IPS-18c (cell line): ENCODE data around the gene SSR2.
"Not testable (repeated sequence)": the region's sequence is repeated elsewhere in the genome, so short reads cannot be mapped to it uniquely, and the experiment has no call there.

Experiments
- H3K4me3 ChIP-seq: 2 replicates; pipeline ENCODE4 v1.7.0; 2013; ENCODE audit warnings: low read depth, mild to moderate bottlenecking, low read length, moderate library complexity; ENCODE audit not compliant: insufficient read depth
- H3K9me3 ChIP-seq: one replicate; pipeline ENCODE4 v1.6.1; 2013; ENCODE audit warnings: mild to moderate bottlenecking, low read length, moderate library complexity; ENCODE audit not compliant: control insufficient read depth, insufficient read depth

The SSR2 gene

DNA sequence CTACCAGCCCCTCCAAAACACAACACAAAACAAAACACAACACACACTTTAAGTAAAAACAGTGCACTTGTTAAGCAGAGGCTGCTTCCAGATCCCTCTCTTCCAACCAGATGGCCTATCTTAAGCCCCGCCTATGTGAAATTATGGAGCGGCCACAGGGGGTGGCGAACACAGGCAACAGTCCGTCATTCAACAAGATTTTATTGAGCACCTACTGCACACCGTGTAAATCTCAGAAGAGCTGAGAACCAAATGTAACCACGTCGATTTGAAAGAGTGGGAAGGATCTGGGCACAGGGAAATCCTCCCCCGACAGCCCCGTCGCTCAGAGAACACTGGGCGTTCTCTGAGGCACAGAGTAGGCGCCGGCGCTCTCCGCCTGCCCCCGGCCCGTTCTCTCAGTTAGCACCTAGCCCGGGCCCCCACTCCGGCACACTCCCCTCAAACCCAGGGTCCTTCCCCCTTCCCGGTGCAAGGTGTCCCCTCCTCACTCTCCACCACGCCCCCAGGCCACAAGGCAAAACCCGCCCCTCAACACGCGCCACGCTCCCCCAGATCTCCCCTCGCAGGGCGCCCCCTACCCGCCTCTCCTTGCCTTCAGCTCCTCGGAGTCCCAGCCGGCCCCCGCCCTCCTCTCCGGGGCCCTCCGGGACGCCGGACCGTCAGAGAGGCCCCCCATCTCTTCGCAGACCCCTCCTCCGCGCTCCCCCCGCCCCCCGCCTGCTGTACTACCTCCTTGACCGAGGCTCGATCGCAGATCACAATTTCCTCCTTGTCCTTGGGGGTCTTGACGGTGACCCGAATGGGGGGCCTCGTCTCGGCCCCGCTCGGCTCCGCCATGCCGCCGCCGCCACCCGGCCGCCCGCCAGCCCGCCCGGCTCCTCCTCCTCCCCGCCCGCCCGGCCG is 32.4 kb upstream of the SSR2 start:
- Histone ChIP-seq H3K9me3 (no peaks in the 10 kb centered on the region), H3K4me3 (peak overlapping the region; percentile 91)

GRCh38 chr1:156051011-156051725 is 30.4 kb upstream of the SSR2 start:
- no peak overlapping the region for H3K4me3 ChIP-seq
- no peaks in the 10 kb centered on the region for H3K9me3 ChIP-seq

GRCh38 chr1:156050376-156050775 is 29.6 kb upstream of the SSR2 start:
- H3K4me3 ChIP-seq, result no peak overlapping the region

DNA sequence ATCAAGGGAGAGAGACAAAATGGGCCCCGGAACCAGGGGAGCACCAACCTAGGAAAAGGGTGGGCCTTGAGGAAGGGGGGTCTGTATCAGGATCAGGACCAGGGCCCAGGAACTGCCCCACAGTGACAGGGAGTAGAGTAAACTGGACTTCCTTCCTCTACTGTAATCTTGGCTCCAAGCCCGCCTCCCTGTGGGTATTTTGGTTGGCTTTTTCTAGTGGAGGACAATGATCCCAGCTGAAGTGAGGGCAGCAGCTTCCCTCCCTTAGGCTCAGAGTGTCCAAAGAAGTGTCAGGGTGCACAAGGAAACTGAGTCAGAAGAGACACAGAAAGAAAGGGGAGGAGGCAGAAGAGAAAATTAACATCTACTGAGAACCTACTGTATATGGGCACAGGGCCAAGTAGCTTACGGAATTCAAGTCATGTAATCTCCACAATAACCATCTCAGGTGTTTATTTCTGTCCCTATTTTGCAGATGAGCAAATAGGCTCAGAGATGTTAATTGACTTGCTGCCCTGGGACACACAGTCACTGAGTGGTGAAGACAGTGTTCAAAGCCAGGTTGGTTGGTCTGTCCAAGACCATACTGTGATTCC is 28.0 kb upstream of the SSR2 start:
- Histone ChIP-seq H3K9me3 (no peaks in the 10 kb centered on the region), H3K4me3 (no peak overlapping the region)

More at GRCh38 chr1:156050376-156050775, 29.6 kb upstream of the SSR2 start:
- no peaks in the 10 kb centered on the region for H3K9me3 ChIP-seq

- Histone ChIP-seq H3K4me3 (no peak overlapping the region), H3K9me3 (no peaks in the 10 kb centered on the region)
These were observed 24.3 kb upstream of the SSR2 start for GRCh38 chr1:156045076-156045475.

- Histone ChIP-seq H3K9me3 (no peaks in the 10 kb centered on the region), H3K4me3 (no peak overlapping the region)
These were observed 22.1 kb upstream of the SSR2 start for GRCh38 chr1:156042828-156043227.

- H3K9me3 ChIP-seq, H3K4me3 ChIP-seq: not testable (repeated sequence)
These were observed 14.2 kb upstream of the SSR2 start for GRCh38 chr1:156034991-156035390.

GRCh38 chr1:156033011-156033410 is 12.3 kb upstream of the SSR2 start:
- H3K9me3 ChIP-seq, result no peaks in the 10 kb centered on the region

DNA sequence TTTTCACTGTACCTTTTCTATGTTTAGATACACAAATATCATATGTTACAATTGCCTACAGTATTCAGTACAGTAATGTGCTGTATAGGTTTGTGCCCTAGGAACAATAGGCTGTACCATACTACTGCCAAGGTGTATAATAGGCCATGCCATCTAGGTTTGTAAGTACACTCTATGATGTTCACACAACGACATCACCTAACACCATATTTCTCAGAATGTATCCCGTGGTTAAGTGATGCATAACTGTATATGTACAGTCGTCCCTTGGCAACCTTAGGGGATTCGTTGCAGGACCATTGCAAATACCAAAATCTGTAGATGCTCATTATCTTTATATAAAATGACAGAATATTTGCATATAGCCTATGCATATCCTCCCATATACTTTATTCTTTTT is 5.8 kb upstream of the SSR2 start:
- no peaks in the 10 kb centered on the region for H3K9me3 ChIP-seq
- H3K4me3 ChIP-seq, result no peak overlapping the region

More at GRCh38 chr1:156033011-156033410, 12.3 kb upstream of the SSR2 start:
- no peak overlapping the region for H3K4me3 ChIP-seq

- H3K9me3 ChIP-seq, result no peaks in the 10 kb centered on the region
- H3K4me3 ChIP-seq, result no peak overlapping the region
These were observed 5.1 kb upstream of the SSR2 start for GRCh38 chr1:156025876-156026275.

DNA sequence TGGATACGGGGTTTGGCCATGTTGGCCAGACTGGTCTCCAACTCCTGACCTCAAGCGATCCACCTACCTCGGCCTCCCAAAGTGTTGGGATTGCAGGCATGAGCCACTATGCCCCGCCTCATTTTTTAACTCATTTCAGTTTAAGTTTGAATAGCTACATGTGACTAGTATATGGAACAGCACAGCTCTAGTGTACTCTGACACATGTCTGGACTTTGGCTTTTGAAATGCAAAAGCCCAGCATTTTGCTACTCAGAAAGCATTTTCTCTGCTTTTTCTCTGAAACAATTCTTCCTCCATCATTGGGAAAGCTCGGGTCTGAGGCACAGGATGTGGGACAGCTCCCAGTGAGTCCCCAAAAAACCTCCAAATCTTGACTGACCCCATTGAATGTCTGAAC is 4.0 kb upstream of the SSR2 start:
- H3K4me3 ChIP-seq, result no peak overlapping the region
- H3K9me3 ChIP-seq, result no peaks in the 10 kb centered on the region

GRCh38 chr1:156021954-156022353 is 1.2 kb upstream of the SSR2 start:
- Histone ChIP-seq H3K9me3 (no peaks in the 10 kb centered on the region), H3K4me3 (no peak overlapping the region)

DNA sequence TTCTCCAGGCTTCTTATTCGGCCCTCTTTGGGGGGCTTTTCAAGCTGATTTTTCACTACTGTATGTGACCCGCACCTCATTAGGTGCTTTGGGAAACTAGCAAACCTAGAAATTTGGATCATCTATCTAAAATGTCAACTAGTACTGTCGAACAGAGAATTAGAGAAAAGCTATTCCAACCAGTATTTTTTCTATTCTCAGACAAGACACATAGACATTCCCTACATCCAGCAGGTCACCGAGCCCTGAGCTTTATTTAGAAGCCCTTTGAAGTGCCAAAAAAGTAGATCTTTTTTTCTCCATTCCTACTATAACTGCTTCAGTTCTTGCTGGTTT is 310 bp upstream of the SSR2 start:
- H3K4me3 ChIP-seq, result peak overlapping the region; percentile 75
- no peaks in the 10 kb centered on the region for H3K9me3 ChIP-seq

- H3K9me3 ChIP-seq, result no peaks in the 10 kb centered on the region
These were observed 832 bp downstream of the SSR2 start for GRCh38 chr1:156019946-156020292.

GRCh38 chr1:156014829-156015228 is 5.9 kb downstream of the SSR2 start:
- Histone ChIP-seq H3K4me3 (no peak overlapping the region), H3K9me3 (no peaks in the 10 kb centered on the region)

More at GRCh38 chr1:156019946-156020292, 832 bp downstream of the SSR2 start:
- peak overlapping the region; percentile 75 for H3K4me3 ChIP-seq

DNA sequence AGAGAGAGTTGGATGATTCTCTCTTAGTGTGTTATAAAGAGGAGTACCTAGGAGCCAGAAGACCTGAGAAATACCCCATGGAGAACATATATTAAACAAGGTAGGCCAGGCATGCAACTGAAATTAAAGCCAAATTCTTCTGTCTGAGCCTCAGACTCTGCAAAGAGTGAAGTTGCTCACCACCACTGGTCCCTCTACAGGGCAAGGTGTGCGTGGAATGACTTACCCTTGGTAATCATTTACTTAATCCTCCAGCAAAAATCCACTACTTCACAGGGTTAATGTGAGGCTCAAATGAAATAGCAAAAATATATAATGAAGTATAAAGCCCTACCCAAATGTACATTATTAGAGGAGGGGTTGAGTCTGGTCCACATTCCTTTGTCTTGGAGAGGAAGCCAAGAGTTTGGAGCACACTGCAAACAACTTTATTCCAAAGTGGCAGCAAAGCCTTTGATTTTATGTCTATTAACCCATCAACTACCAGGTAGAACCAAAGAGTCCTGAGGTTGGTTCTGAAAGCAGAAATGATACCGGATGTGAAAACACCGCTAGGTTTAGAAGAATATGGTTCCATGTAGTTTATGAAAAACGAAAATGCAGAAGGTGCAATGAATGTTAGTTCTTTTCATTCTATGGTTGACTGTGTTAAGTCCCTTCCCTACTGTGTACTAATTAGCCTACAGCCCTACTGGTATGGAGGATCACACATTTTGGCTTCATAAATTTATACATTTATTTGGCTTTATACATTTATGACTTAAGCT is 8.5 kb downstream of the SSR2 start:
- Histone ChIP-seq H3K4me3 (no peak overlapping the region), H3K9me3 (no peaks in the 10 kb centered on the region)

- Histone ChIP-seq H3K4me3 (no peak overlapping the region), H3K9me3 (no peaks in the 10 kb centered on the region)
These were observed 11.3 kb downstream of the SSR2 start for GRCh38 chr1:156009404-156009803.
